NCI-H2227 (cell line): ENCODE results near the gene HNRNPA1L2.
"Not testable (repeated sequence)": the region's sequence is repeated elsewhere in the genome, so short reads cannot be mapped to it uniquely, and the experiment has no call there.

Source experiments
- DNase-seq: peaks from one replicate; lab custom pipeline; 2025; ENCODE audit not compliant: unreplicated experiment; lab: John Stamatoyannopoulos, UW

The HNRNPA1L2 gene

DNA sequence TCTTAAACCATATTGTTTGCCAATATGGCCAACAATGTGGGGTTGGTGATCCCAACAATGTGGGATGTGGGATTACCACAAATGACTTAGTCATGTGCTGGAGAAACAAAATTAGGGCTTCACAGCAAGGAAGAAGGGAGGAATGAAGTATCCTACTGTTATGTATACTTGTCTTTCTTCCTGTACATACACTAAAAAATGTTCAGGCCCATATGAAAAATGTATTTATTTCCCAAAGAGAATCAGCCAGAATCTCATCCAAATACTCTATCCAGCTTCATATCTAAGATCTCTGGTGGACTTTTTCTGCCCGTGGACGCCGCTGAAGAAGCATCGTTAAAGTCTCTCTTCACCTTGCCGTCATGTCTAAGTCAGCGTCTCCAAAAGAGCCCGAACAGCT is at the start of gene HNRNPA1L2:
Gene HNRNPA1L2 (plus strand): TSS at position 301 of the 400 bp plus-strand sequence. CDS start 62 bp downstream, at position 363.
- DNase-seq = no peak

DNA sequence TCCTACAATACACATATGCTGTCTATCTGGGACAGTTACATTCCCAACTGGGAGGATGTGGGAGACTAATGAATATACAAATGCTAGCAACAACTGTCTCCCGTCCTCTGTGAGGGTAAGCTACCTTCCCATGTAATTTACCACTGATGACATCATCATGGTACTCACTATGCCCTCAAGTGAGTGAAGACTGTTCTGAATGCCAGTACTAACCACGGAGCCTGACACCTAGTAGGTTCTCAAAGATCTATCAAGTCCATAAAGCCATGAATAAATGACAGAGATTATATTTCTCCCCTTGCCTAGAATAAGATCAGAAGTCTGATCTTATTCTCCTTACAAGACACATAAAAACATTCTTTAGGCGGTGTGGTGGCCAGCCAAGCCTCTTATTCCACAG is 49.1 kb upstream of the HNRNPA1L2 start:
- not testable (repeated sequence) for DNase-seq

DNA sequence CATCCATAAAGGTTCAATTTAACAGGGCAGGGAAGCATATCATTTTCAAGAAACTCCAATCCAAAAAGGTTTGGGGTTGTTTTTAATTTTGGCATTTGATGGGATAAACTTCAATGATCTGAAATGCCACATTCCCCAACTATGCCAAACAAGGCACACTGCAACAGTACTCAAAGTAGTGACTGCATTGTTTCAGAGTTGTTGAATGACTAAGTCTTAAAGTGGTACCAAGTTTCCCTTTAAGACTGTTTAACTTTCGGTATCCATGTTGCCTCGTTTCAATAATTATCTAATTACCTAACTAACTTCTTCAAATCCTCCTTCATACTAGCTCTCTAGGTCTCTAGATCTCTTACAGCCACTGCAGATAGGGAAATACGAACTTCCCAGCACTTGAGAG is 48.4 kb upstream of the HNRNPA1L2 start:
- DNase-seq = not testable (repeated sequence)

DNA sequence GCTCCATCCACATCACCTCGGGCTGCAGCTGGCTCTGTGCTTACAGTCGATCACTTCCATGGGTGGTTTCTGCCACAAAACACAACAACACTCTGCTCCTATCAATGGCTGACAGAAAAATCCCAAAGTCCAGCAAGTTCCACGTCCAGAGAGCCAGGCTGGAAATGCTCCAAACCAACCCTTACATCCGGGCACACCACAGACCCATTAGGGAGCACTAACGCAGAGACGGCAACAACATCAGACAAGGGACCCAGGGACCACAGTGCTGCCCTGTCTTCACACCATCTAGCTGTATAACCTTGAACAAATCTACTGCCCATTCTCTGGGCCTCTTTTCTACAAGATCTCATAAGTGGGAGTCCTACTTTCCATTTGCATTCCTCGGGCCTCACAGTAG is 47.9 kb upstream of the HNRNPA1L2 start:
- not testable (repeated sequence) for DNase-seq

DNA sequence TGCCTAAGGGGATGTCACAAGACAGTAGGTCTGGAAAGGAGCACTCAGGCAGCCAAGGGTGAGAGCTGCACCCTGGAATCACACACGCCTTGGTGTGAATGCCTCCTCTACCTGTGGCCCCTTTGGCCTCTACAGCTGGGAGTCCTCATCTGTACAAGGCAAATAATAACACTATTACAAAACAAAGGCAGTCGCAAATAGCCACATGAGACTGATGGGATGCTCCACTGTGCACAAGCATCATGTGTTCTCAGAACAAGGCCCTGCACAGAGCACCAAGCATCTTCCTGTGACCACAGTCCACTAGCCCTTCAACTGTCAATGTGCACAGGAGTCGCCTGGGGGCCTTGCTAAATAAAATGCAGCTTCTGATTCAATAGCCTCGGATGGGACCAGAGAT is 44.6 kb upstream of the HNRNPA1L2 start:
- DNase-seq = no peak

DNA sequence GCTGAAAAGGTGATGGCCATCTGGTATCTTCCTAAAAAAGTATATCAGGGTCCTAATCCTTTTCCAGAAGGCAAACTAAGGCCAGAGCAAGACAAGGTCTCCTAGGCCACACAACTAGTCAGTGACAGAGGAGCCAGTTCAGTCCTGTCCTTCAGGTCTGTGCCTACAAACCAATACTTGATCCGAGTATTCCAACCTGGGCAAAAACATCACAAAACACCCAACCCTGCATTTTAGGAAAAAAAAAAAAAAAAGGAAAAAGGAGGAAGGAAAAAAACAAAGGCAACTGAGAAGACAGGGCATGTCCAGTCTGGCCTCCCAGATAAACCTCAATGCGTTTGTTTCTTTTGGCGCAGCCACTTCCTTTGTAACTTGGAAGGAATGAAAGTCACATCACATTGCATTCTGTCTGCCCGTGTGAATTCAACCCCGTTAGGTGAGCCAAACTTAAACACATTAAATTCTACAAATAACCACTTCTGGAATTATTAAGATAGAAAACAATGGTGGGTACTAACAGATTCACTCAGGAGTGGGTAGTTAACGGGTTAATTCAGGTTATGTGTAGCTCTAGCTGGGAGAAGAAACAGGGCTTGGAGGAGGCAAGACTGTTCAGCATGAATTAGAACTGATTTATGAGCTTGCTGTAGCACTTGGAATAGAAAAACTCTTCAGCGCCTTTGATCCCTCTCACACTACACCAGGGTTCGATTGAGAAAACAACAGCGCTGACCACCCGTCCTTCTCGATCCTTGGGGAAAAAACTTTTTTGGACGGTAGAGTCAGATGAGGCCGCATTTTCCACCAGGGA is 43.0 kb upstream of the HNRNPA1L2 start:
- peak; percentile 33 for DNase-seq

DNA sequence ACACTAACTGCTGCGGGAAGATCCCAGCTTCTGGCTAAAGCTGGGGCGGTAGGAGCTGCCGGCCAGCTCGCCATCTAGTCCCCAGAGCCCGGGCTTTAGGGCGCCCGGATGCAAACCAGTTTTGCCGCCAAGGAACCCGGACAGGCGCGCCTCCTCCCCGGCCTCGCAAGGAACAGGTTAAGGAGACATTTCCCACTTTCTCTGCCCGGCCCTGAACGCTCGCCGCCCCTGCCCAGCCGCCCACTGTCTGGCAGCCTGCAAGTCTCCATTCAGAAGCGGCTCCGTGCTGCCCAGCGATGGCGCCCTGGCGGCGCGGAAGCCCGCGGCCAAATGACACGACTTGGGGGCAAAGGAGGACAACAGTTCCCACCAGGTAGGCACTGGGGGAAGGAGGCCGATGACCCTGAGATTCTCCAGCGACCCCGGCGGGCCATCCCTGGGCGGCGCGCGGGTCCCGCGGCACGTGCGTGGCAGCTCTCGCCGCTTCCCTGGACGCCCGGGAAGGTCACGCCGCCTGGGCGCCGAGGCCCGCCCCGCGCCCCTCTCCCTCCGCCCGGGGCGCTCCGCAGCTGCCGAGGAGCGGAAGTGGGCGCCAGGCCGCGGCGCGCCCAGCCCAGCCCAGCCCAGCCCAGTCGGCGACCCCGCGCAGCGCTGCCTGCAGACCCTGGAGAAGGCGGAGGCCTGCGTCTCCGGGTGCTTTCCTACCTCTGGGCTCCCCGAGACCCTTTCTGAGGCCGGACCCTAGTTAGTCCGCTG is 42.2 kb upstream of the HNRNPA1L2 start:
- DNase-seq = peak; percentile 37

DNA sequence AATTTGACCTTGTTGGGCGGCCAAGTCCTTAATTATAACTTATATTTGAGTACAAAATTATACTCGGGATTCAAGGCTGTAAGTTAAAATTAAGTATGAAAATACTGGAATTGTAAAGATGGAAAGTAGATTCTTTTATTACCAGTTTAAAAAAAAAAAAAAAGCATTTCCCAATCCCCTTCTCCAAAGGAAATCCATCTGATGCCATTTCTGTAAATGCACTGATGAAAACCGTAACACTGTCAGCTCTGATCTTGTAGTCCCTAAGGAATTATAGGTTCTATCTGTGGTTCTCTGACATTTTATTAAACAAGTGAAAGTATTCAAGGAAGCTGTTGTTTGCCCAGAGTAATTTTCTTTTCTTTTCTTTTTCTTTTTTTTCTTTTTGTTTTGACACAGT is 41.6 kb upstream of the HNRNPA1L2 start:
- DNase-seq = no peak

DNA sequence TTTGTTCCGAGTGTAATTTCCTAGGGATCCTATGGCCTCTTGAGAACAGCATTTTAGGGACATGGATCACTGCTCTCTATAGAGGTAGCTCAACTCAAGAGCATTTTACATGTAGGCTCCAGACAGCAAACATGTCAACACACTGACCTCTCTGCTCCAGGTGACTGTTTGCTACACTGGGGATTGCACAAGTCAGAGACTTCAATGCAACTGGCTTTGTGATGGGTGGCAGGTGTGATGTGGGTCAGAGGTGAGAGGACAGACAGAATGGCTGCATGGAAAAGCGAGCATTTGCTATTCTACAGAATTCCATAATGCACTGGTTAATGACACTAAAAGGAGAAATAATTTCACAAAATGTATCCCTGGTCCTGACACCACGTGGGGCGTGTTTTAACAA is 38.9 kb upstream of the HNRNPA1L2 start:
- not testable (repeated sequence) for DNase-seq

DNA sequence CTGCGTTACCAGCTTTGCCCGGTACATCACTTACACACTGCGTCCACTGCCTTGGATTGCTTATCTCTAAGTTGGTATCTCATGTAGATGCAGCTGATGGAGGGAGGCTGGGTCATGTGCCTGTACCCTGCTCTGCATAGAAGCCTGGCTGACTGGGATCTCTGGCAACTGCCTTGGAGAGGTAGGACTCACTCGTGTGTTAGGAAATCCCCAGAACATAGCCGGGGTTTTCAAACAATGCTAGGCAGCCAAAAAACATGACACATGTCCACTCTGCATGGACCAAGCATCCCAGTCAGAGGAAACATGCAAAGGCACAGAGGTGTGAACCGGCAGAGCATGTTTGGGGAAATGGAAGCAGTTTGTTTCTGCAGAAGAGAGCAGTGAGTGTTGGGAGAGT is 36.1 kb upstream of the HNRNPA1L2 start:
- not testable (repeated sequence) for DNase-seq

DNA sequence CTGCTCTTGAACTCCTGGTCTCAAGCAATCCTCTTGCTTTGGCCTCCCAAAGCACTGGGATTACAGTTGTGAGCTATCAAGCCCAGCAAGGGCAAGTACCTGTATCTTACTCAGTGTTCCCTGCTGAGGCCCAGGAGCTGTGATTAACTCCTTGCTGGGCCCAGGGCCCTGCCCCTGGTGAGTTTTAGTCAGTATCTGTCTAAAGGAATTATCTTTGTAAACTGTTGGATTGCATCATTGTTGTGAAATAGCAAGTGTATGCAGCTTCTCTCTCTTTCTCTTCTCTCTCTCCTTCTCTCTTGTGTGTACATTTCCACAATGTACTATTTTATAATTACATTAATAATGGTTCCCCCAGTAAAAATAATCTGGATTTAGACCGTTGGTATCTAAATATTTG is 35.4 kb upstream of the HNRNPA1L2 start:
- DNase-seq = not testable (repeated sequence)

DNA sequence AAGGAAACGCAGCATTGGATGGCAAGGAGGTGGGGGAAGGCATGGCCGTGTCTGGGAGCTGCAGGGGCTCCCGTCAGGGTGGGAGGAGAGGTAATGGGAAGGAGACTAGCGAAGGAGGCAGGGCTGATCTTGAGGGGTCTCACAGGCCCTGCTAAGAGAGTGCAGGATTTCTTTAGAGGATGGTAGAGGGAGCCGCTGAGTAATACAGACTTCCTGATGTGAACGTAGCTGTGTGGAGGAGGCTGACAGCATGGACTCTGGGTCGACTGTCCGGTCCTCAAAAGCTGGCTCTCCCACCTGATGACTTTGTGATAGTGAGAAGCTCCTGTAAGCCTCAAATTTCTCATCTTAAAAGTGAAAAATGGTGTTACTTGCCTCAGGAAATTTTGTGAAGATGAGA is 34.0 kb upstream of the HNRNPA1L2 start:
- not testable (repeated sequence) for DNase-seq

DNA sequence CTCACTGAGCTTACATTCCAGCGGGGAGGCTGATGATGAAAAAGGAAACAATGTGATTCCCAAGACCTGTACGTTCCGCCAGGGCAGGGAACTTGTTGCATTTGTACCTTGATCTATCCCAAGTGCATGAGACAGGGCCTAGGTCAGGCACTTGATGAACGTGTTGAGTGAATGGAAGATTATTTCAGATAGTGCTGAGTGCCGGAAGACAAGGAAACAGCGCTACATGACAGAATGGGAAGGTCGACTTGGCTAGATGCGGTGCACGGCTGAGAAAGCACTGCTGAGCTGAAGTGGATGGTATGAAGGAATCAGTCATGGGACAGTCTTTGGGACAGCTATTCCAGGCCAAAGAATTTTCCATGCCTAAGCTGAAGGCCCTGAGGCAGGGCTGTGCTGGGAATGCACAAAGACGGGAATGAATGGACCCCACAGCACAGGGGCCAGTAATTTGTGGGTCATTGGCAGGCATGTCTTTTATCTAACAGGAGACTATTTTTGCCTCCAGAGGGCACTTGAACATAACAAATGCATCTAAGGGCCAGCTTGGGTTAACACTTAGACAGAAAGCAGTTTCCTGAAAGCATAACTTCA is 33.1 kb upstream of the HNRNPA1L2 start:
- peak; percentile 42 for DNase-seq

DNA sequence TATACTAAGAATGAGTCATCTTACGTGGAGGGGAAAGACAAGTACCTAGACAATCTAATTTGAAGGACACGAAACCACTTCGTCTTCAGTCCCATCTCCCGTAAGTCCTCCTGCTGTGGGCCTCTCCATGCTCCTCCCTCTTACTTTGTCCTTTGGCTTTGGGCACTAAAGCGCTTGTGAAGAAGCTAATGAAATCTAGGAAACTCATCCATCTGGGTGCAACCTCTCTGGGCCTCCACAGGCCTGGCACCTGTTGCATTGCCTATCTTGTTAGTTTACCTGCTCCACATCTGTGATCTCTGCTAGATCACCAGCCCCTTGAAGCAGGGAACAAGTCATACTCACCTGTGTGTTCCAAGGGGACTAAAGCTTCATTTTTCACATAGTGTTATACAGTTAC is 32.1 kb upstream of the HNRNPA1L2 start:
- DNase-seq = not testable (repeated sequence)

DNA sequence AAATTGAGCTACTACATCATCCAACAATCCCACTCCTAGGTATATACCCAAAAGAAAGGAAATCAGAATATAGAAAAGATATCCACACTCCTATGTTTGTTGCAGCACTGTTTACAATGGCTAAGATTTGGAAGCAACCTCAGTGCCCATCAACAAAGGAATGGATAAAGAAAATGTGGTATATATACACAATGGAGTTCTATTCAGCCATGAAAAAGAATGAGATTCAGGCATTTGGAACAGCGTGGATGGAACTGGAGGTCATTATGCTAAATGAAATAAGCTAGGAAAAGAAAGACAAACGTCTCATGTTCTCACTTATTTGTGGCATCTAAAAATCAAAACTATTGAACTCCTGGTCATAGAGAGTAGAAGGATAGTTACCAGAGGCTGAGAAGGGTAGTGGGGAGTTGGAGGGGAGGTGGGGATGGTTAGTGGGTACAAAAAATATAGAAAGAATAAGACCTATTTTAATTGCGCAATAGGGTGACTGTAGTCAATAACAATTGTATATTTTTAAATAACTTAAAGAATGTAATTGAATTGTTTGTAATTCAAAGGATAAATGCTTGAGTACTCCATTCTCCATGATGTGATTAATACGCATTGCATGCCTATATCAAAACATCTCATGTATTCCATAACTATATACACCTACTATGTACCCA is 27.0 kb upstream of the HNRNPA1L2 start:
- no peak for DNase-seq

DNA sequence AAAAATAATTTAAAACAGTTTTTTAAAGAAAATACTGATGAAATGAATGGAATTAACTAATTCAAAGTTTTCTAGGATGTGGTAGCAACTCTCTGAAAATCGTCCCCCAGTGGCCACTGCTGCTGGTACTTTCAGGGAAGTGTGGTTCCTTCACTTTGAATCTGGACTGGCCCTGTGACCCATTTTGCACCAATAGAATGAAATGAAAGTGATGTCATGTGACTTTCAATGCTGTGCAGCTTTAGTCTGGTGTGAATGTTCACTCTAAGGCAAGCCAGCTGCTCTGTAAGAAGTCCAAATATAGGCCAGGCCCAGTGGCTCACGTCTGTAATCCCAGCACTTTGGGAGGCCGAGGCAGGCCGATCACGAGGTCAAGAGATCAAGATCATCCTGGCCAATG is 26.4 kb upstream of the HNRNPA1L2 start:
- DNase-seq = no peak

DNA sequence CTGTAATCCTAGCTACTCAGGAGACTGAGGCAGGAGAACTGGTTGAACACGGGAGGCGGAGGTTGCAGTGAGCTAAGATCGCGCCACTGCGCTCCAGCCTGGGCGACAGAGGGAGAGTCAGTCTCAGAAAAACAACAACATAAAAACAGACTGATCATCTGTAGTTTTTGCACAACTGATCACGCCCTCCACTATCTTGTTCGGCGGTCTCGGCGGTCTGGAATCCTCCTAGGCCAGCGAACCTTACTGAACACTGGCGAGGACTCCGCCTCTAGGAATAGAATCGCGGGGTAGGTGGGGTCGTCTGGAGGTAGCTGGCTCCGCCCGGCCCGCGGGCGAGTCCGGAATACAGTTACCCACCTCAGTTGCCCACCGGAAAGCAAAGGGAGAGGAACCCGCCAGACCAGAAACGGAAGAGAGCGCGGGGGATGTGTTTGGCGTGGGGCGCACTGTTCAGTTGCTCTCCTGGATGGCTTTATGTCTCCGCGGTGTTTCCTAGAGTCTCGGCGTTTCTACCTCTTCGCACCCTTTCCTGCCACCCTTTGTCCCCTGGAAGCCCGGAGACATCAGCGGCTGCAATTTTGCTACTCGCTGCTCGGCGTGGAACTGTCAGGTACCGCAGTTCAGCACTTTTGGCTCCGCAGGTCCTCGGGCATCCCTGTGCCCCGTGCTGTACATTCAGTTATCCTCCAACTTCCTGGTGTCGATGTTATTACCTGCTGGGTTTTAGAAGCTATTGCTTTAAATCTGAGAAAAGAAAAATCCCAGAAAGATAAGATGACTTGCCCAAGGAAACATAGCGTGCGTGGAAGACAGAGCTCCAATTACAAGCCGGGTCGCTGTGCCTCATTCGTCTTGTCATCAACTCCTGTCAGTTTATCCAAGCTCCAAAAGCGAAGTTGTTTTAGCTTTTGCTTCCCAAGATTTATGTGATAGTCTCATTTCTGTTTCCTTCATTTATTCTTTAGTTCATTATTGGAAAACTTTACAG is 24.9 kb upstream of the HNRNPA1L2 start:
- peak; percentile 88 for DNase-seq

DNA sequence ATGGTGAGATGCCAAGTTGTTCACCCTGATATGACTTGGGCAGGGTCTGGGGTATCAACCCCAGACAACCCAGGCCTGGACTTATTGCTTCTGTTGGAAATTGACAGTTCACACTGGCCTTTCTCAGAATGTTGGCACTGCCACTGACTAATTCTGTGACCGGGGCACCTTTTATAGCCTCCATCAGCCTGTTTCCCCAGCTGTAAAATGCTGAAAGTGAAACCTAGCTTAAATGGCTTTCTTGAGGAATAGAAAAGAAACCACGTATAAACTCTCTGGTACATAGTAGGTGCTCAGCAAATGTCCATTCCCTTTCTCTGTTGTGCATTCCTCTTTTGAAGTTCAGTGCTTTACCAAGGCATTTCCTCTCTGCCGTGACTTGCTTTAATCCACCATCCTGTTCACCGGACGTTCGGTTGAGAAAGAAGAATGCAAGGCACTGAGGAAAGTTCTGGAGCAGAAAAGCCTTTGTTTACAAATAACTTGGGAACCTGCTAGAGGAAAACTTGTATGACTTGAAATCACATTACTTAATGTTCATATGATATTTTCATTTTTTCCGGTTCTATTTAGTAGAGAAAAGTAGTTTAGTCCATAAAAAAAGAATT is 11.0 kb upstream of the HNRNPA1L2 start:
- not testable (repeated sequence) for DNase-seq

DNA sequence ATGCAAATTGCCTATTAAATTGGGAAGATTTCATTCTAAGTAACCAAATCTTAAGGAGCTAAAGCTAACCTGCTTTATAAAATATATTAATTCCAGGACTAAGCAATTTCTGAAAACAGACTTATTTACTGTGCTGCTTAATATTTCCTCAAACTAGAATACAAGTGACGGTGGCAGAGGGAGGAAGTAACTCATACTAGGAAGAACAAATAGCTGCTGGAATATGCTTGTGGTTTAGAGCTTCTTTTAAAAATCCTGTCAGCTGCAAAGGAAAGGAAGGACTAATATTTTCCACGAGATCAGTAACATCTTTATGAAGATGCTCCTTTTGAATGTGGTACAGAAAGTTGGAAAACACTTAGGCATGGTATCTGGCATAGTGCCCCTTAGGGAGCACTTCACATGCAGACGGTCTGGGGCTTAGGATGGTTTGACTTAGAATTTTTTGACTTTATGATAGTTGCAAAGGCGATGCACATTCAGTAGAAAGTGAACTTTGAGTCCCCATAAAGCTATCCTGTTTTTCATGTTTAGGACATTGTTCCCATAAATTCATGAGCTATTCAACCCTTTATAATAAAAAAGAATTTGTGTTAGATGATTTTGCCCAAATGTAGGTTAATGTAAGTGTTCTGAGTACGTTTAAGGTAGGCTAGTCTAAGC is 3.4 kb upstream of the HNRNPA1L2 start:
- no peak for DNase-seq
